OCI-LY3 (cell line): ENCODE data around the gene SMPD2.

Experiments used
- H2AFZ ChIP-seq: fragments of 200-600, 300-600 bp; shearing (Covaris generic); 2 replicates; pipeline ENCODE4 v1.6.0; 2014; ENCODE audit warnings: antibody characterized with exemption, low read depth, low read length
- H3K27ac ChIP-seq: fragments of 200-600, 300-600 bp; sonication (generic); 2 replicates; pipeline ENCODE4 v1.5.1; 2014; ENCODE audit warnings: mild to moderate bottlenecking, low read length, moderate library complexity, mixed read lengths
- H3K27me3 ChIP-seq: fragments of 200-600, 300-600 bp; sonication (generic); 2 replicates; pipeline ENCODE4 v1.6.1; 2014; ENCODE audit warnings: low read depth, low read length, mixed read lengths
- H3K36me3 ChIP-seq: fragments of 200-600, 300-600 bp; sonication (generic); replicated peaks from 2 replicates; pipeline ENCODE3; 2014; ENCODE audit warnings: low read depth, low read length, mixed read lengths
- H3K4me1 ChIP-seq: fragments of 300-600, 200-600 bp; sonication (generic); 2 replicates; pipeline ENCODE4 v1.6.1; 2014; ENCODE audit warnings: low read length, mixed read lengths
- H3K4me2 ChIP-seq: fragments of 200-600, 300-600 bp; sonication (generic); 2 replicates; pipeline ENCODE4 v1.6.1; 2014; ENCODE audit warnings: low read length, mixed read lengths
- H3K4me3 ChIP-seq: fragments of 300-600, 200-600 bp; sonication (generic); 2 replicates; pipeline ENCODE4 v1.5.1; 2014; ENCODE audit warnings: antibody characterized with exemption, mild to moderate bottlenecking, low read length, moderate library complexity
- H3K79me2 ChIP-seq: fragments of 300-600, 200-600 bp; shearing (Covaris generic); 2 replicates; pipeline ENCODE4 v1.6.1; 2014; ENCODE audit warnings: mild to moderate bottlenecking, low read length, mixed read lengths
- H3K9ac ChIP-seq: fragments of 300-600, 200-600 bp; shearing (Covaris generic); 2 replicates; pipeline ENCODE4 v1.6.0; 2014; ENCODE audit warnings: mild to moderate bottlenecking, low read length, moderate library complexity
- H3K9me3 ChIP-seq: fragments of 200-600, 300-600 bp; shearing (Covaris generic); 2 replicates; pipeline ENCODE4 v1.6.1; 2014; ENCODE audit warnings: low read length, mixed read lengths; ENCODE audit not compliant: insufficient read depth
- H4K20me1 ChIP-seq: fragments of 200-600, 300-600 bp; sonication (generic); 2 replicates; pipeline ENCODE4 v1.6.1; 2016; ENCODE audit warnings: low read length, mixed read lengths; ENCODE audit not compliant: insufficient read depth
- CTCF ChIP-seq: fragments of 200-600, 300-600 bp; sonication (generic); IDR thresholded peaks from 2 replicates; pipeline ENCODE4 v1.5.1; 2014; ENCODE audit warnings: antibody characterized with exemption, low read length, low read depth
- EZH2phosphoT487 ChIP-seq: fragments of 200-600 bp; shearing (Covaris generic); IDR thresholded peaks from 2 replicates; pipeline ENCODE4 v1.6.1; 2018; ENCODE audit warnings: antibody characterized with exemption, mixed run types, low read depth

SMPD2 gene

GRCh38 chr6:109428889-109429477 is 11.5 kb upstream of the SMPD2 start:
- H3K79me2 ChIP-seq: no peaks in the 10 kb centered on the region
- TF ChIP-seq CTCF (no peak), EZH2phosphoT487 (no peak)
- H3K4me2 ChIP-seq: no peak overlapping the region
- no peak overlapping the region for H2AFZ ChIP-seq
- H3K27ac ChIP-seq: no peak overlapping the region
- H3K36me3 ChIP-seq: no peaks in the 10 kb centered on the region
- no peak overlapping the region for H3K9ac ChIP-seq
- H3K27me3 ChIP-seq: no peaks in the 10 kb centered on the region
- no peaks in the 10 kb centered on the region for H4K20me1 ChIP-seq
- no peak overlapping the region for H3K4me3 ChIP-seq
- peaks cover 7% of the 10 kb centered on the region for H3K4me1 ChIP-seq
- no peaks in the 10 kb centered on the region for H3K9me3 ChIP-seq

- Histone ChIP-seq H3K36me3 (no peaks in the 10 kb centered on the region), H3K4me2 (no peak overlapping the region), H3K9ac (no peak overlapping the region), H3K27me3 (no peaks in the 10 kb centered on the region), H2AFZ (no peak overlapping the region), H3K79me2 (no peaks in the 10 kb centered on the region), H4K20me1 (no peaks in the 10 kb centered on the region), H3K4me1 (peaks cover 7% of the 10 kb centered on the region), H3K4me3 (no peak overlapping the region), H3K27ac (no peak overlapping the region), H3K9me3 (no peaks in the 10 kb centered on the region)
- TF ChIP-seq EZH2phosphoT487 (no peak), CTCF (no peak)
Measured at GRCh38 chr6:109429496-109429895, 11.0 kb upstream of the SMPD2 start.

- H2AFZ ChIP-seq: no peak overlapping the region
- no peak overlapping the region for H3K4me2 ChIP-seq
- H3K9me3 ChIP-seq: no peaks in the 10 kb centered on the region
- H3K27ac ChIP-seq: no peak overlapping the region
- no peaks in the 10 kb centered on the region for H3K79me2 ChIP-seq
- no peaks in the 10 kb centered on the region for H3K36me3 ChIP-seq
- TF ChIP-seq EZH2phosphoT487 (no peak), CTCF (no peak)
- no peak overlapping the region for H3K9ac ChIP-seq
- H4K20me1 ChIP-seq: no peaks in the 10 kb centered on the region
- H3K27me3 ChIP-seq: no peaks in the 10 kb centered on the region
- H3K4me1 ChIP-seq: peaks cover 7% of the 10 kb centered on the region
- H3K4me3 ChIP-seq: no peak overlapping the region
Measured at GRCh38 chr6:109434456-109434855, 6.1 kb upstream of the SMPD2 start.

GRCh38 chr6:109436041-109436440 is 4.5 kb upstream of the SMPD2 start:
- Histone ChIP-seq H2AFZ (no peak overlapping the region), H3K4me1 (peaks cover 13% of the 10 kb centered on the region), H3K27me3 (no peaks in the 10 kb centered on the region), H3K79me2 (no peaks in the 10 kb centered on the region; the same call in 1 of the 2 replicates), H3K9ac (no peak overlapping the region), H3K36me3 (no peaks in the 10 kb centered on the region), H3K4me3 (no peak overlapping the region), H3K27ac (no peak overlapping the region), H3K9me3 (no peaks in the 10 kb centered on the region), H3K4me2 (no peak overlapping the region), H4K20me1 (no peaks in the 10 kb centered on the region)
- no peak for TF ChIP-seq CTCF
- no peak for TF ChIP-seq EZH2phosphoT487
